ENCODE measurements around the gene MMADHC.

GRCh38 chr2:149585166-149585885 is 2.2 kb downstream of the MMADHC start:
- TF ChIP-seq POLR2A (IDR thresholded peaks at IDR 0.05) (no peak), CTCF (IDR thresholded peaks at IDR 0.05 in 4 of 5, conservative IDR thresholded peaks at IDR 0.05 in 1 of 5) (no peak)

Measured in gastrocnemius medialis (tissue), 4 donors.